B cell (primary cell): ENCODE data around the gene SLC23A2. TPM values are rescaled to one million over a fixed set of nuclear protein-coding genes. Genes with fewer than 3 reads are reported as not detected.

Experiments used
- ATAC-seq: fragments of 200-7000 bp; cut with Tn5 transposase; one replicate; pipeline ENCODE4 v1.10.0; 2021; ENCODE audit warnings: low read depth, mild to moderate bottlenecking, moderate number of reproducible peaks, moderate library complexity
- CTCF ChIA-PET: fragments of 350-600 bp; sonication (Branson Sonifier 250); formaldehyde crosslinking; loops from one replicate; lab custom pipeline; 2021; ENCODE audit warnings: antibody characterized with exemption, inconsistent platforms; lab: Charles Lee
- POLR2A ChIA-PET: fragments of 350-600 bp; sonication (Branson Sonifier 250); formaldehyde crosslinking; loops from one replicate; lab custom pipeline; 2021; ENCODE audit warnings: antibody characterized with exemption; lab: Charles Lee
- DNase-seq: peaks from one replicate; pipeline ENCODE4 v3.0.0; 2013
- H2AFZ ChIP-seq: 2 replicates; pipeline ENCODE4 v1.6.1; 2012; ENCODE audit warnings: mild to moderate bottlenecking, low read depth, low read length; ENCODE audit not compliant: insufficient read depth, poor library complexity, severe bottlenecking
- H3K27ac ChIP-seq, 2 donors: 1 replicate in 1 of 2; 2 replicates in 1 of 2; pipeline ENCODE4 v1.5.1; 2012 to 2013; ENCODE audit warnings: low read length in 2 of 2, mild to moderate bottlenecking in 2 of 2, moderate library complexity in 1 of 2
- H3K27me3 ChIP-seq, 4 experiments: fragments of 200-600 bp in 1 of 4; sonication (generic) in 1 of 4; replicated peaks in 1 of 4; 1 replicate in 2 of 4; 2 replicates in 2 of 4; pipeline versions ENCODE4 v1.6.1 to v1.7.0; 2013 to 2016; ENCODE audit warnings: low read length in 3 of 4, mild to moderate bottlenecking in 2 of 4, mixed read lengths in 1 of 4, moderate library complexity in 1 of 4; ENCODE audit not compliant: insufficient read depth in 4 of 4, control insufficient read depth in 3 of 4; ENCODE audit errors: control extremely low read depth in 1 of 4
- H3K36me3 ChIP-seq, 2 experiments: replicated peaks in 1 of 2; 1 replicate in 1 of 2; 2 replicates in 1 of 2; pipeline versions ENCODE4 v1.6.1 to v1.7.1; 2013; ENCODE audit warnings: low read length in 1 of 2; ENCODE audit not compliant: insufficient read depth in 2 of 2, control insufficient read depth in 1 of 2; ENCODE audit errors: control extremely low read depth in 1 of 2, extremely low read depth in 1 of 2
- H3K4me1 ChIP-seq, 2 donors: fragments of 200-600 bp in 1 of 2; sonication (generic) in 1 of 2; 1 replicate in 1 of 2; 2 replicates in 1 of 2; pipeline versions ENCODE4 v1.5.1 to v1.6.1; 2013 to 2017; ENCODE audit warnings: low read length in 2 of 2; ENCODE audit not compliant: control insufficient read depth in 2 of 2, insufficient read depth in 2 of 2
- H3K4me2 ChIP-seq: replicated peaks from 2 replicates; pipeline ENCODE3; 2012; ENCODE audit warnings: mild to moderate bottlenecking, low read depth, low read length; ENCODE audit not compliant: poor library complexity, severe bottlenecking
- H3K4me3 ChIP-seq, 5 experiments: fragments of 200-600 bp in 1 of 5; sonication (generic) in 1 of 5; 1 replicate in 3 of 5; 2 replicates in 2 of 5; pipeline versions ENCODE4 v1.5.1 to v1.7.0; 2011 to 2016; ENCODE audit warnings: low read length in 4 of 5, mild to moderate bottlenecking in 4 of 5, low read depth in 2 of 5, control low read depth in 1 of 5, moderate library complexity in 1 of 5; ENCODE audit not compliant: insufficient read depth in 1 of 5; ENCODE audit errors: control extremely low read depth in 1 of 5, extremely low read depth in 1 of 5
- H3K79me2 ChIP-seq: fragments of 200-600 bp; sonication (generic); one replicate; pipeline ENCODE4 v1.6.0; 2016; ENCODE audit warnings: low read length; ENCODE audit not compliant: control insufficient read depth, insufficient read depth
- H3K9ac ChIP-seq: fragments of 200-600 bp; sonication (generic); 2 replicates; pipeline ENCODE4 v1.6.1; 2017; ENCODE audit warnings: mild to moderate bottlenecking, low read length, moderate library complexity
- H3K9me3 ChIP-seq, 3 donors: one replicate each; pipeline versions ENCODE4 v1.6.1 to v1.7.1; 2013; ENCODE audit warnings: low read length in 2 of 3; ENCODE audit not compliant: control insufficient read depth in 2 of 3, insufficient read depth in 1 of 3; ENCODE audit errors: control extremely low read depth in 1 of 3
- H4K20me1 ChIP-seq: 2 replicates; pipeline ENCODE4 v1.6.0; 2012; ENCODE audit warnings: mild to moderate bottlenecking, low read length; ENCODE audit not compliant: insufficient read depth, control insufficient read depth, poor library complexity, severe bottlenecking
- H3K27ac Mint-ChIP-seq: one replicate; pipeline ENCODE4 v1.8.0; 2021; ENCODE audit warnings: mixed read lengths
- H3K27me3 Mint-ChIP-seq: one replicate; pipeline ENCODE4 v1.8.0; 2021; ENCODE audit warnings: mixed read lengths
- H3K4me1 Mint-ChIP-seq: one replicate; pipeline ENCODE4 v1.8.0; 2021; ENCODE audit warnings: mixed read lengths
- H3K4me3 Mint-ChIP-seq: one replicate; pipeline ENCODE4 v1.8.0; 2021; ENCODE audit warnings: mixed read lengths
- H3K9me3 Mint-ChIP-seq: one replicate; pipeline ENCODE4 v1.8.0; 2022; ENCODE audit warnings: mixed read lengths; ENCODE audit not compliant: insufficient read depth
- CTCF ChIP-seq: fragments of 200-600 bp; IDR thresholded peaks from one replicate; pipeline ENCODE4 v1.8.0; 2022; ENCODE audit warnings: antibody characterized with exemption, mild to moderate bottlenecking
- EZH2 ChIP-seq: IDR thresholded peaks from 2 replicates; pipeline ENCODE4 v1.6.1; 2012; ENCODE audit warnings: borderline replicate concordance, low read depth, mild to moderate bottlenecking, moderate library complexity, low read length; ENCODE audit not compliant: insufficient read depth, poor library complexity, severe bottlenecking
- WGBS: methylation state at CpG from one replicate; pipeline ENCODE4 v1.1.5; 2013; ENCODE audit warnings: missing lambda C conversion rate; ENCODE audit not compliant: insufficient coverage; 5-methylcytosine and 5-hydroxymethylcytosine counted together
- intact Hi-C: fragments of 100-400 bp; cut with micrococcal nuclease; formaldehyde crosslinking; loops from one replicate; pipeline ENCODE4 v1.10.0; 2022
- polyA plus RNA-seq: library from polyadenylated mRNA; depleted of rRNA; stranded (reverse); fragments of >200 nt; gene quantifications from 2 replicates; pipeline ENCODE4 v1.2.3, GENCODE V29; 2012
- total RNA-seq, 2 donors: library from RNA; stranded (reverse); fragments of 120-200 nt in 1 of 2; gene quantifications; 1 replicate in 1 of 2; 2 replicates in 1 of 2; pipeline versions ENCODE4 v1.2.3 to v1.2.4, GENCODE V29; 2013 to 2022

The SLC23A2 gene
- total and polyA plus RNA-seq, 2 donors (not counting 1 experiment from before 2014, with no cell fraction given): 23.6 to 70.7 TPM

- ChIA-PET CTCF (interaction anchor here (0.5 to 2.2 kb wide), 2 partner anchors 118 to 244 kb away, joined by 3 to 5 read pairs; no protein-coding TSS in a partner anchor), POLR2A (interaction anchor here (1.6 kb wide), 1 partner anchor 23 kb away, joined by 3 read pairs; no protein-coding TSS in a partner anchor)
- H2AFZ ChIP-seq: no peak overlapping the region
- Mint-ChIP-seq H3K27me3 (no peaks in the 10 kb centered on the region), H3K4me3 (no peak overlapping the region), H3K9me3 (peaks cover 2% of the 10 kb centered on the region), H3K4me1 (peaks cover 16% of the 10 kb centered on the region), H3K27ac (no peak overlapping the region)
- 100% methylated on average over 2 of the region's 2 CpGs for WGBS
- no peak overlapping the region for H3K27ac ChIP-seq
- no peak overlapping the region for H3K4me3 ChIP-seq
- no peaks in the 10 kb centered on the region for H3K79me2 ChIP-seq
- H3K36me3 ChIP-seq: no peaks in the 10 kb centered on the region
- no peak overlapping the region for H3K4me2 ChIP-seq
- no peaks in the 10 kb centered on the region for H4K20me1 ChIP-seq
- no peak for ATAC-seq
- DNase-seq: no peak
- H3K9ac ChIP-seq: no peak overlapping the region
- peaks cover 9 to 10% of the 10 kb centered on the region in 2 donors for H3K4me1 ChIP-seq
- H3K27me3 ChIP-seq: no peaks in the 10 kb centered on the region
- intact Hi-C loops: no loop called here
- TF ChIP-seq CTCF: no peak
- TF ChIP-seq EZH2: no peak
- H3K9me3 ChIP-seq: peaks cover 0 to 2% (median 0%) of the 10 kb centered on the region in 3 donors
Measured at GRCh38 chr20:4837760-4838159, 163.6 kb downstream of the SLC23A2 start.

GRCh38 chr20:4836935-4837334 lies 164.4 kb downstream of the SLC23A2 start:
- WGBS: 80% methylated on average over 1 of the region's 4 CpGs
- no peaks in the 10 kb centered on the region for H3K36me3 ChIP-seq
- ChIA-PET POLR2A (interaction anchor here (0.6 to 1.6 kb wide), 3 partner anchors 10 to 111 kb away, joined by 3 to 5 read pairs (median 5); no protein-coding TSS in a partner anchor), CTCF (interaction anchor here (0.5 to 2.2 kb wide), 4 partner anchors 50 to 245 kb away, joined by 3 to 7 read pairs (median 4); no protein-coding TSS in a partner anchor)
- H2AFZ ChIP-seq: no peak overlapping the region
- no peak overlapping the region for H3K4me2 ChIP-seq
- H3K4me3 ChIP-seq: no peak overlapping the region
- Mint-ChIP-seq H3K27me3 (no peaks in the 10 kb centered on the region), H3K27ac (no peak overlapping the region), H3K4me1 (peaks cover 16% of the 10 kb centered on the region), H3K9me3 (peaks cover 2% of the 10 kb centered on the region), H3K4me3 (no peak overlapping the region)
- H3K4me1 ChIP-seq: peaks cover 9 to 10% of the 10 kb centered on the region in 2 donors
- peaks cover 0 to 6% (median 5%) of the 10 kb centered on the region in 3 donors for H3K9me3 ChIP-seq
- no peak for TF ChIP-seq CTCF
- TF ChIP-seq EZH2: no peak
- H3K27ac ChIP-seq: no peak overlapping the region
- ATAC-seq: no peak
- DNase-seq: no peak
- H3K9ac ChIP-seq: no peak overlapping the region
- intact Hi-C loops: no loop called here
- H4K20me1 ChIP-seq: no peaks in the 10 kb centered on the region
- no peaks in the 10 kb centered on the region for H3K27me3 ChIP-seq
- H3K79me2 ChIP-seq: no peaks in the 10 kb centered on the region
